Activated CD8-positive, alpha-beta T cell treated with anti-CD3 and anti-CD28 coated beads, Interleukin-2, amount 10 ng/mL, durations not matched to agents 7 days and 5 days (primary cell): ENCODE data around the gene WWOX. TPM values are rescaled to one million over a fixed set of nuclear protein-coding genes. Genes with fewer than 3 reads are reported as not detected.

Experiments used
- ATAC-seq: fragments of 150-1000 bp; cut with Tn5 transposase; one replicate; pipeline ENCODE4 v1.10.0; 2021; ENCODE audit warnings: moderate library complexity
- CTCF ChIA-PET: fragments of 350-600 bp; sonication (Branson Sonifier 250); formaldehyde crosslinking; loops from one replicate; lab custom pipeline; 2021; ENCODE audit warnings: antibody characterized with exemption; lab: Charles Lee
- POLR2A ChIA-PET: fragments of 350-600 bp; sonication (Branson Sonifier 250); formaldehyde crosslinking; loops from one replicate; lab custom pipeline; 2021; ENCODE audit warnings: antibody characterized with exemption; lab: Charles Lee
- DNase-seq: peaks from one replicate; pipeline ENCODE4 v3.0.0-alpha.2; 2020
- H3K27ac Mint-ChIP-seq: one replicate; pipeline ENCODE4 v1.8.0; 2021; ENCODE audit warnings: mild to moderate bottlenecking, mixed read lengths
- H3K27me3 Mint-ChIP-seq: one replicate; pipeline ENCODE4 v1.8.0; 2021; ENCODE audit warnings: low read depth, mixed read lengths
- H3K36me3 Mint-ChIP-seq: one replicate; pipeline ENCODE4 v1.8.0; 2021; ENCODE audit warnings: low read depth, mixed read lengths
- H3K4me1 Mint-ChIP-seq: one replicate; pipeline ENCODE4 v1.8.0; 2021; ENCODE audit warnings: low read depth, mixed read lengths
- H3K4me3 Mint-ChIP-seq: one replicate; pipeline ENCODE4 v1.8.0; 2021; ENCODE audit warnings: mild to moderate bottlenecking, mixed read lengths
- H3K9me3 Mint-ChIP-seq: one replicate; pipeline ENCODE4 v1.8.0; 2022; ENCODE audit warnings: mixed read lengths; ENCODE audit not compliant: insufficient read depth
- total RNA-seq, 2 experiments: library from RNA; stranded (reverse); gene quantifications; one replicate each; pipeline ENCODE4 v1.2.3, GENCODE V29; 2021

WWOX gene
- total RNA-seq, 2 experiments from 2014 or later = 34.4 to 34.9 TPM

- ATAC-seq (no peak), DNase-seq (no peak)
- Mint-ChIP-seq H3K36me3 (no peaks in the 10 kb centered on the region), H3K9me3 (no peaks in the 10 kb centered on the region), H3K27me3 (peaks cover 6% of the 10 kb centered on the region), H3K4me3 (no peak overlapping the region), H3K27ac (no peak overlapping the region), H3K4me1 (peaks cover 2% of the 10 kb centered on the region)
- ChIA-PET POLR2A (interaction anchor here (0.6 kb wide), 1 partner anchor 957 kb away, joined by 4 read pairs; no protein-coding TSS in a partner anchor), CTCF (no interaction called here)
These were observed 965.0 kb downstream of the WWOX start for GRCh38 chr16:79064256-79064972.

GRCh38 chr16:79066561-79066960, 967.1 kb downstream of the WWOX start:
- Mint-ChIP-seq H3K4me3 (no peak overlapping the region), H3K36me3 (no peaks in the 10 kb centered on the region), H3K9me3 (no peaks in the 10 kb centered on the region), H3K27me3 (peaks cover 3% of the 10 kb centered on the region), H3K27ac (no peak overlapping the region), H3K4me1 (peaks cover 2% of the 10 kb centered on the region)
- no peak for ATAC-seq
- no peak for DNase-seq
- ChIA-PET CTCF (no interaction called here), POLR2A (no interaction called here)

GRCh38 chr16:79067600-79067999, 968.1 kb downstream of the WWOX start:
- H3K36me3 Mint-ChIP-seq = no peaks in the 10 kb centered on the region
- ATAC-seq (no peak), DNase-seq (no peak)
- ChIA-PET CTCF (no interaction called here), POLR2A (interaction anchor here (0.6 kb wide), 1 partner anchor 32 kb away, joined by 3 read pairs; no protein-coding TSS in a partner anchor)
- no peaks in the 10 kb centered on the region for H3K9me3 Mint-ChIP-seq
- H3K4me3 Mint-ChIP-seq = no peak overlapping the region
- peaks cover 7% of the 10 kb centered on the region for H3K27me3 Mint-ChIP-seq
- peaks cover 2% of the 10 kb centered on the region for H3K4me1 Mint-ChIP-seq
- H3K27ac Mint-ChIP-seq = no peak overlapping the region

GRCh38 chr16:79069121-79069520, 969.7 kb downstream of the WWOX start:
- POLR2A ChIA-PET = no interaction called here
- H3K4me3 Mint-ChIP-seq = no peak overlapping the region
- H3K9me3 Mint-ChIP-seq = no peaks in the 10 kb centered on the region
- H3K27me3 Mint-ChIP-seq = peaks cover 5% of the 10 kb centered on the region
- peaks cover 6% of the 10 kb centered on the region for H3K4me1 Mint-ChIP-seq
- CTCF ChIA-PET = no interaction called here
- no peak overlapping the region for H3K27ac Mint-ChIP-seq
- ATAC-seq (no peak), DNase-seq (no peak)
- no peaks in the 10 kb centered on the region for H3K36me3 Mint-ChIP-seq

- no peaks in the 10 kb centered on the region for H3K36me3 Mint-ChIP-seq
- H3K9me3 Mint-ChIP-seq = no peaks in the 10 kb centered on the region
- DNase-seq (no peak), ATAC-seq (no peak)
- H3K27ac Mint-ChIP-seq = no peak overlapping the region
- ChIA-PET POLR2A (no interaction called here), CTCF (no interaction called here)
- peaks cover 6% of the 10 kb centered on the region for H3K4me1 Mint-ChIP-seq
- no peak overlapping the region for H3K4me3 Mint-ChIP-seq
- H3K27me3 Mint-ChIP-seq = peaks cover 5% of the 10 kb centered on the region
These were observed 970.2 kb downstream of the WWOX start for GRCh38 chr16:79069633-79070032.

GRCh38 chr16:79071424-79071823, 972.0 kb downstream of the WWOX start:
- Mint-ChIP-seq H3K27me3 (peaks cover 9% of the 10 kb centered on the region), H3K4me1 (peaks cover 19% of the 10 kb centered on the region), H3K27ac (no peak overlapping the region), H3K36me3 (no peaks in the 10 kb centered on the region), H3K4me3 (no peak overlapping the region), H3K9me3 (no peaks in the 10 kb centered on the region)
- ChIA-PET CTCF (no interaction called here), POLR2A (no interaction called here)
- ATAC-seq = no peak
- no peak for DNase-seq

GRCh38 chr16:79072517-79072916, 973.1 kb downstream of the WWOX start:
- CTCF ChIA-PET = no interaction called here
- H3K4me1 Mint-ChIP-seq = peaks cover 28% of the 10 kb centered on the region

GRCh38 chr16:79073566-79073965, 974.1 kb downstream of the WWOX start:
- no peak overlapping the region for H3K4me3 Mint-ChIP-seq

More at GRCh38 chr16:79072517-79072916, 973.1 kb downstream of the WWOX start:
- H3K27me3 Mint-ChIP-seq = peaks cover 9% of the 10 kb centered on the region
- POLR2A ChIA-PET = interaction anchor here (0.6 kb wide), 1 partner anchor 21 kb away, joined by 3 read pairs; no protein-coding TSS in a partner anchor
- H3K9me3 Mint-ChIP-seq = no peaks in the 10 kb centered on the region
- H3K4me3 Mint-ChIP-seq = no peak overlapping the region
- DNase-seq (no peak), ATAC-seq (no peak)
- no peak overlapping the region for H3K27ac Mint-ChIP-seq
- H3K36me3 Mint-ChIP-seq = no peaks in the 10 kb centered on the region

GRCh38 chr16:79074541-79074940, 975.1 kb downstream of the WWOX start:
- Mint-ChIP-seq H3K27me3 (peaks cover 9% of the 10 kb centered on the region), H3K4me1 (peaks cover 40% of the 10 kb centered on the region), H3K9me3 (no peaks in the 10 kb centered on the region), H3K4me3 (no peak overlapping the region), H3K27ac (no peak overlapping the region), H3K36me3 (peaks cover 3% of the 10 kb centered on the region)
- DNase-seq (no peak), ATAC-seq (no peak)
- CTCF ChIA-PET = interaction anchor here (1.2 to 1.6 kb wide), 2 partner anchors 11 to 13 kb away, joined by 3 to 4 read pairs; no protein-coding TSS in a partner anchor
- POLR2A ChIA-PET = no interaction called here

More at GRCh38 chr16:79073566-79073965, 974.1 kb downstream of the WWOX start:
- no peak for DNase-seq
- CTCF ChIA-PET = interaction anchor here (1.6 kb wide), 1 partner anchor 12 kb away, joined by 3 read pairs; no protein-coding TSS in a partner anchor
- H3K9me3 Mint-ChIP-seq = no peaks in the 10 kb centered on the region
- no peak for ATAC-seq
- POLR2A ChIA-PET = no interaction called here
- no peak overlapping the region for H3K27ac Mint-ChIP-seq
- H3K4me1 Mint-ChIP-seq = peaks cover 36% of the 10 kb centered on the region
- H3K27me3 Mint-ChIP-seq = peaks cover 9% of the 10 kb centered on the region
- no peaks in the 10 kb centered on the region for H3K36me3 Mint-ChIP-seq

- Mint-ChIP-seq H3K27me3 (peaks cover 10% of the 10 kb centered on the region), H3K4me3 (no peak overlapping the region), H3K36me3 (peaks cover 3% of the 10 kb centered on the region), H3K27ac (no peak overlapping the region), H3K9me3 (no peaks in the 10 kb centered on the region), H3K4me1 (peaks cover 40% of the 10 kb centered on the region)
- no peak for ATAC-seq
- ChIA-PET CTCF (interaction anchor here (1.2 to 1.6 kb wide), 2 partner anchors 11 to 12 kb away, joined by 3 to 4 read pairs; no protein-coding TSS in a partner anchor), POLR2A (no interaction called here)
- no peak for DNase-seq
These were observed 975.5 kb downstream of the WWOX start for GRCh38 chr16:79074951-79075350.

- H3K27me3 Mint-ChIP-seq = peaks cover 14% of the 10 kb centered on the region
- H3K36me3 Mint-ChIP-seq = peaks cover 3% of the 10 kb centered on the region
- peak overlapping the region; percentile 69 for H3K27ac Mint-ChIP-seq
- H3K4me3 Mint-ChIP-seq = no peak overlapping the region
- H3K9me3 Mint-ChIP-seq = no peaks in the 10 kb centered on the region
- H3K4me1 Mint-ChIP-seq = peaks cover 42% of the 10 kb centered on the region
- DNase-seq (no peak), ATAC-seq (peak; percentile 23)
- ChIA-PET CTCF (interaction anchor here (1.1 kb wide), 1 partner anchor 185 kb away, joined by 3 read pairs; no protein-coding TSS in a partner anchor), POLR2A (no interaction called here)
These were observed 976.8 kb downstream of the WWOX start for GRCh38 chr16:79076047-79076767.

GRCh38 chr16:79077346-79077745, 977.9 kb downstream of the WWOX start:
- ATAC-seq (no peak), DNase-seq (no peak)
- no peaks in the 10 kb centered on the region for H3K9me3 Mint-ChIP-seq
- no peak overlapping the region for H3K4me3 Mint-ChIP-seq
- no peak overlapping the region for H3K27ac Mint-ChIP-seq
- H3K27me3 Mint-ChIP-seq = peaks cover 9% of the 10 kb centered on the region
- H3K4me1 Mint-ChIP-seq = peaks cover 54% of the 10 kb centered on the region
- peaks cover 3% of the 10 kb centered on the region for H3K36me3 Mint-ChIP-seq
- CTCF ChIA-PET = interaction anchor here (1.1 kb wide), 1 partner anchor 184 kb away, joined by 3 read pairs; no protein-coding TSS in a partner anchor
- POLR2A ChIA-PET = no interaction called here
